COLO668 (cell line): Measurements from ENCODE around the gene PLEKHG4.

ENCODE experiments used
- DNase-seq: peaks from one replicate; lab custom pipeline; 2025; ENCODE audit not compliant: unreplicated experiment; lab: John Stamatoyannopoulos, UW

Gene PLEKHG4

DNA sequence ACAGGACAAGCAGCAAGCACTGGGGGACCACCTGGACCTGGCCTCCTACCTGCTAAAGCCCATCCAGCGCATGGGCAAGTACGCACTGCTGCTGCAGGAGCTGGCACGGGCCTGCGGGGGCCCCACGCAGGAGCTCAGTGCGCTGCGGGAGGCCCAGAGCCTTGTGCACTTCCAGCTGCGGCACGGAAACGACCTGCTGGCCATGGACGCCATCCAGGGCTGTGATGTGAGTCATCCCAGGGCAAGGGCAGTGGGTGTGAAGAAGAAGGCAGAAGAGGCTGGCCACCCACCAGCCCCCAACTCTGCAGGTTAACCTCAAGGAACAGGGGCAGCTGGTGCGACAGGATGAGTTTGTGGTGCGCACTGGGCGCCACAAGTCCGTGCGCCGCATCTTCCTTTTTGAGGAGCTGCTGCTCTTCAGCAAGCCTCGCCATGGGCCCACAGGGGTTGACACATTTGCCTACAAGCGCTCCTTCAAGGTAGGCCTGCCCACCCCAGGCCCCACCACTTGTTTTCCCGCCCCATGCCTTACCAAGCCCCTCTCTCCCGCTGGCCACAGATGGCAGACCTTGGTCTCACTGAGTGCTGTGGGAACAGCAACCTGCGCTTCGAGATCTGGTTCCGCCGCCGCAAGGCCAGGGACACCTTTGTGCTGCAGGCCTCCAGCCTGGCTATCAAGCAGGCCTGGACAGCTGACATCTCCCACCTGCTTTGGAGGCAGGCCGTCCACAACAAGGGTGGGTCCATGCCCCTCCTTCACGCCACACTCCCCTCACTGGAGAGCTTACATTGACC lies 7.3 kb downstream of the PLEKHG4 start:
- no peak for DNase-seq

DNA sequence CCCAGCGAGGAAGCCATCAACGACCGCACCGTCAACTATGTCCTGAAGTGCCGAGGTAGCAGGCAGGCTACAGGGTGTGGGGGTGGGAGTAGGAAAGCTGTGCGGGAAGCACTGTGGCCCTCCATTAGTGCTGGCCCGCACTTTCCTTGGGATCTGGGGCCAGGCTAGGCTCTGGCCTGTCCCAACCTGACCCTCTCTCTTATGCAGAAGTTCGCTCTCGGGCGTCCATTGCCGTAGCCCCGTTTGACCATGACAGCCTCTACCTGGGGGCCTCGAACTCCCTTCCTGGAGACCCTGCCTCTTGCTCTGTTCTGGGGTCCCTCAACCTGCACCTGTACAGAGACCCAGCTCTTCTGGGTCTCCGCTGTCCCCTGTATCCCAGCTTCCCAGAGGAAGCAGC lies 8.6 kb downstream of the PLEKHG4 start:
- no peak for DNase-seq

- no peak for DNase-seq
These were observed 12.1 kb downstream of the PLEKHG4 start for GRCh38 chr16:67291461-67291860.

GRCh38 chr16:67294171-67294757 lies 14.9 kb downstream of the PLEKHG4 start:
- no peak for DNase-seq

DNA sequence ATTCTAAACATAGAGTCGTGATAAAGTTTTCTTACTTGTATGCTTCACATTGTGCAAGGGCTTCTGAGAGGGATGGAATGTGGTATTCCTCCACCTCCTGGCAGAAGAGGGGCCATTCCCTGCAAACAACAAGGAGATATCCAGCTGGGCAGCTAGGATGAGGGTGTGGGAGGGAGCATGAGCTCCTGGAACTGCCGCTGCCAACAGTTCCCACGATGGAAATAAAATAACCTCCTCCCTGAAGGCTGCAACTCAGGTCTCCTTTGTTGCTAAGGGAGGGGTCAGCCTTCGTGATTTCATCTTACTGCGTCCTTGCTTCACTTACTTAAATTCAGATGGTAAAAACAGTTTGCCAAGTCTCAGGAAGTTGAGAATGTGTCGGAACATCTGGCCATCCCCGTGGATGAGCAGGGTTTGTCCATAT lies 15.6 kb downstream of the PLEKHG4 start:
- no peak for DNase-seq

- no peak for DNase-seq
These were observed 17.1 kb downstream of the PLEKHG4 start for GRCh38 chr16:67296420-67296819.

DNA sequence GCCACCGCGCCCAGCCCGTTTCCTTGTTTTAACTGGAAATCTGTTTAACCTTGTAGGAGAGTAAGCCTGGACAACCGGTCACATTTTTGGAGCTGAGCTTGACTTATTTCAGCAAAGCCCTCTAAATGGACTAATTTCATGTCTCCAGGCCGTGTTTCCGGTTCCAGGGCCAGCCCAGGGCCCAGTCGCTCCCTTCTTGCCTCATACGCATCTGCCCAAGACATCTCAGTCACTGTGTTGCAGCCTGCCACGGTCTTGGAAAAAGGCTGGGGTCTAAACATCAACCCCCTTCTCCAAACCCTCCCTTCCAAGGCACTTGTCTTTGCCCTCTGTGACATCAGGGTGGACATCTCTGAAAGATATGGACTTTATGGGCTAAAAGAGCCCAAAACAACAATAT lies 18.9 kb downstream of the PLEKHG4 start:
- no peak for DNase-seq

- no peak for DNase-seq
These were observed 19.9 kb downstream of the PLEKHG4 start for GRCh38 chr16:67299269-67299668.

DNA sequence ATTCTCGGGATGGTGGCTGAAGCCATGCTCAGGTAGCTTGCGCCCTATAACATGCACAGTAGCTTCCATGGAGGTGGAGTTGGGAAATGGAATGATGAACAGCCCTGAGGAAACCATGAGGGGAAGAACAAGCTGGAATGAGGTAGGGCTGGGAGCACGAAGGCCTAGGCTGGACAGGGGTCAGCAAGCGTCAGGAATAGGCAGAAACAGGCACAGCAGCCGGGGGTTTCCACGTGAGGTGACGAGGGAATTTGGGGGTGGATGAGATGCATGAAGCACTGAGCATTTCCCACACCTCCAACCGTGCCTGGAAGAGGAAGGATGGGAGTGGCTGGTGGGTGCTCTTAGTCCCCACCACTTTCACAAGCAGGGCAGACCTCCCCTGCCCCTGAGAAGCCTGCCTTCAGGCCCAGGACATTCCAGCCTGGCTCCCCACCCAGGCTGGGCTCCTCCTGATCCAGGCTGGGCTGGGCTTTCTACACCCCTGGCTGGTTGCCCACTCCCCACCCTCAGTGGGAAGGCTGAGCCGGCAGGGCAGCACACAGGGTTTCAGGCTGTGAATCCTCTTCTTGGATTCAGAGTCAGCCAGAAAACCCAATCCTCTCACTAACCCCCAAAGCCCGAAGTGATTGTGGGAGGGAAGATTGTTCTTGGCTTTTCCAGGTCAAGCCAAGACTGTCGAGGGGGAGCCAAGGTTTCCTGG lies 21.9 kb downstream of the PLEKHG4 start:
- no peak for DNase-seq

GRCh38 chr16:67302076-67302475 lies 22.7 kb downstream of the PLEKHG4 start:
- DNase-seq = no peak

GRCh38 chr16:67302970-67303369 lies 23.6 kb downstream of the PLEKHG4 start:
- DNase-seq = no peak

- no peak for DNase-seq
These were observed 24.7 kb downstream of the PLEKHG4 start for GRCh38 chr16:67304020-67304419.

- no peak for DNase-seq
These were observed 26.1 kb downstream of the PLEKHG4 start for GRCh38 chr16:67305216-67306071.

- no peak for DNase-seq
These were observed 31.2 kb downstream of the PLEKHG4 start for GRCh38 chr16:67310561-67310960.

- peak; percentile 33 for DNase-seq
These were observed 32.5 kb downstream of the PLEKHG4 start for GRCh38 chr16:67311607-67312488.

GRCh38 chr16:67312719-67313118 lies 33.4 kb downstream of the PLEKHG4 start:
- no peak for DNase-seq

GRCh38 chr16:67317853-67318252 lies 38.5 kb downstream of the PLEKHG4 start:
- DNase-seq = no peak

DNA sequence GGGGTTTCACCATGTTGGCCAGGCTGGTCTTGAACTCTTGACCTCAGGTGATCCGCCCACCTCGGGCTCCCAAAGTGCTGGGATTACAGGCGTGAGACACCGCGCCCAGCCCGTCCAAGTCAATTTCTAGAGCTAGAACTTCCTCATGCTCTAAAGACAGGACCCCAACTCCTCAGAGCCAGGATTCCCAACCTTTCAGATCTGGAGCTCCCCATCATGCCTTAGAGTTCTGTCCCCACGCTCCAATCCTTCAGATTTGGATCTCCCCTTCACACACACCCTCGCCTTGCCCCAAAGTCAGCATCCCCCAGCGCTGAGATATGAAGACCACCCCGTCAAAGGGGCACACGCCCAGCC lies 46.8 kb downstream of the PLEKHG4 start:
- DNase-seq = no peak

GRCh38 chr16:67326472-67327309 lies 47.4 kb downstream of the PLEKHG4 start, which contains the start of the genes KCTD19 and LRRC36:
Gene KCTD19 (minus strand): TSS chr16:67326741. CDS start chr16:67326707, 34 bp downstream.
Gene LRRC36 (plus strand): TSS chr16:67326815. CDS start chr16:67326863, 48 bp downstream.
- DNase-seq = peak; percentile 37
